H1 (cell line): ENCODE results near the gene ZBTB44. TPM values are rescaled to one million over a fixed set of nuclear protein-coding genes. Genes with fewer than 3 reads are reported as not detected.

Experiments
- CTCF ChIA-PET: fragments of 300-600 bp; sonication (Branson Sonifier 250); formaldehyde crosslinking; loops from one replicate; lab custom pipeline; 2021; ENCODE audit not compliant: partially characterized antibody; lab: Charles Lee
- POLR2A ChIA-PET: fragments of 300-600 bp; sonication (Branson Sonifier 250); formaldehyde crosslinking; loops from one replicate; lab custom pipeline; 2021; ENCODE audit warnings: inconsistent platforms; ENCODE audit not compliant: partially characterized antibody; lab: Charles Lee
- DNase-seq, 2 experiments: peaks; one replicate each; pipeline versions ENCODE4 v3.0.0 to v3.0.0-alpha.2; 2010 to 2022; ENCODE audit warnings: low spot score in 2 of 2, low read depth in 1 of 2, mixed read lengths in 1 of 2
- FAIRE-seq: peaks from 2 replicates; lab custom pipeline; 2011; peaks lifted over from hg19 to GRCh38; lab: Jason Lieb, UNC
- H2AFZ ChIP-seq: 2 replicates; pipeline ENCODE4 v1.8.1; 2012; ENCODE audit warnings: low read length, inconsistent platforms
- H2AK5ac ChIP-seq: 2 replicates; pipeline ENCODE4 v1.6.1; 2013; ENCODE audit warnings: low read depth, low read length
- H2BK120ac ChIP-seq: replicated peaks from 2 replicates; pipeline ENCODE3; 2013; ENCODE audit warnings: low read depth, low read length, inconsistent platforms
- H2BK12ac ChIP-seq: 2 replicates; pipeline ENCODE4 v1.6.1; 2013; ENCODE audit warnings: low read depth, low read length
- H2BK15ac ChIP-seq: 2 replicates; pipeline ENCODE4 v1.6.1; 2013; ENCODE audit warnings: low read length
- H2BK20ac ChIP-seq: 2 replicates; pipeline ENCODE4 v1.6.1; 2013; ENCODE audit warnings: low read length
- H2BK5ac ChIP-seq: 2 replicates; pipeline ENCODE4 v1.6.1; 2013; ENCODE audit warnings: low read depth, low read length
- H3K14ac ChIP-seq: 2 replicates; pipeline ENCODE4 v1.6.1; 2013; ENCODE audit warnings: inconsistent platforms; ENCODE audit not compliant: insufficient read length
- H3K18ac ChIP-seq: 2 replicates; pipeline ENCODE4 v1.6.1; 2013; ENCODE audit warnings: low read length; ENCODE audit errors: extremely low read depth
- H3K23ac ChIP-seq: 2 replicates; pipeline ENCODE4 v1.6.1; 2013; ENCODE audit warnings: inconsistent platforms; ENCODE audit not compliant: insufficient read length
- H3K23me2 ChIP-seq: 2 replicates; pipeline ENCODE4 v1.6.1; 2013; ENCODE audit warnings: low read depth, low read length
- H3K27ac ChIP-seq: 2 replicates; pipeline ENCODE4 v1.6.1; 2011; ENCODE audit warnings: low read depth, low read length, inconsistent platforms
- H3K27me3 ChIP-seq, 4 experiments: replicated peaks in 1 of 4; 1 replicate in 1 of 4; 2 replicates in 3 of 4; pipeline versions ENCODE4 v1.6.1 to v1.8.1; 2011 to 2013; ENCODE audit warnings: low read length in 3 of 4, mild to moderate bottlenecking in 3 of 4, inconsistent platforms in 2 of 4, mixed read lengths in 2 of 4, moderate library complexity in 1 of 4; ENCODE audit not compliant: control insufficient read depth in 3 of 4, insufficient read depth in 3 of 4; ENCODE audit errors: extremely low read depth in 1 of 4
- H3K36me3 ChIP-seq, 4 experiments: 2 replicates each; pipeline versions ENCODE4 v1.6.1 to v1.8.1; 2011 to 2013; ENCODE audit warnings: mild to moderate bottlenecking in 4 of 4, low read length in 3 of 4, moderate library complexity in 2 of 4, control low read depth in 1 of 4, inconsistent platforms in 1 of 4; ENCODE audit not compliant: insufficient read depth in 4 of 4, control insufficient read depth in 2 of 4
- H3K4ac ChIP-seq: replicated peaks from 2 replicates; pipeline ENCODE3; 2013; ENCODE audit warnings: low read length, low read depth, mixed read lengths, inconsistent platforms; ENCODE audit not compliant: insufficient read length
- H3K4me1 ChIP-seq, 4 experiments: replicated peaks in 1 of 4; 1 replicate in 1 of 4; 2 replicates in 3 of 4; pipeline versions ENCODE4 v1.6.1 to v1.8.1; 2011 to 2013; ENCODE audit warnings: low read length in 3 of 4, inconsistent platforms in 2 of 4, mixed read lengths in 1 of 4; ENCODE audit not compliant: insufficient read depth in 4 of 4, control insufficient read depth in 3 of 4
- H3K4me2 ChIP-seq, 2 experiments: 2 replicates each; pipeline versions ENCODE4 v1.6.1 to v1.8.1; 2011 to 2013; ENCODE audit warnings: low read depth in 2 of 2, low read length in 2 of 2, control low read depth in 1 of 2, inconsistent platforms in 1 of 2, mild to moderate bottlenecking in 1 of 2; ENCODE audit not compliant: insufficient read depth in 1 of 2
- H3K4me3 ChIP-seq, 4 experiments: fragments of 200-600, 300-600 bp in 1 of 4; sonication (generic), shearing (Covaris generic), sonication (Bioruptor Twin) in 1 of 4; 2 replicates each; pipeline versions ENCODE4 v1.5.1 to v1.8.1; 2011 to 2016; ENCODE audit warnings: low read length in 4 of 4, low read depth in 3 of 4, control low read depth in 2 of 4, inconsistent platforms in 2 of 4, mild to moderate bottlenecking in 2 of 4, mixed read lengths in 1 of 4, moderate library complexity in 1 of 4; ENCODE audit not compliant: insufficient read depth in 2 of 4; ENCODE audit errors: extremely low read depth in 1 of 4
- H3K56ac ChIP-seq: replicated peaks from 2 replicates; pipeline ENCODE3; 2013; ENCODE audit warnings: low read depth, mild to moderate bottlenecking, mixed read lengths, low read length, inconsistent platforms; ENCODE audit not compliant: insufficient read length
- H3K79me1 ChIP-seq: 2 replicates; pipeline ENCODE4 v1.6.1; 2013; ENCODE audit warnings: low read depth, low read length, control low read depth
- H3K79me2 ChIP-seq, 2 experiments: 2 replicates each; pipeline versions ENCODE4 v1.6.1 to v1.8.1; 2012 to 2013; ENCODE audit warnings: low read length in 2 of 2, mild to moderate bottlenecking in 2 of 2, inconsistent platforms in 1 of 2; ENCODE audit not compliant: insufficient read depth in 2 of 2, control insufficient read depth in 1 of 2
- H3K9ac ChIP-seq, 4 experiments: replicated peaks in 1 of 4; 1 replicate in 1 of 4; 2 replicates in 3 of 4; pipeline versions ENCODE4 v1.6.1 to v1.8.1; 2011 to 2013; ENCODE audit warnings: low read depth in 3 of 4, low read length in 3 of 4, control low read depth in 2 of 4, mild to moderate bottlenecking in 2 of 4, moderate library complexity in 2 of 4, inconsistent platforms in 1 of 4; ENCODE audit errors: extremely low read depth in 1 of 4
- H3K9me3 ChIP-seq, 2 experiments: 2 replicates each; pipeline versions ENCODE4 v1.6.1 to v1.8.1; 2012 to 2013; ENCODE audit warnings: mild to moderate bottlenecking in 2 of 2, moderate library complexity in 2 of 2, control low read depth in 1 of 2, inconsistent platforms in 1 of 2, low read depth in 1 of 2, low read length in 1 of 2, mixed read lengths in 1 of 2; ENCODE audit not compliant: insufficient read depth in 2 of 2
- H4K20me1 ChIP-seq, 2 experiments: replicated peaks in 1 of 2; 2 replicates each; pipeline versions ENCODE3 to v1.8.1; 2011 to 2013; ENCODE audit warnings: inconsistent platforms in 2 of 2, low read length in 2 of 2, mild to moderate bottlenecking in 1 of 2; ENCODE audit not compliant: insufficient read depth in 2 of 2, control insufficient read depth in 1 of 2
- H4K5ac ChIP-seq: 2 replicates; pipeline ENCODE4 v1.6.1; 2013; ENCODE audit warnings: low read length, low read depth, mixed read lengths, inconsistent platforms; ENCODE audit not compliant: insufficient read length
- H4K8ac ChIP-seq: 2 replicates; pipeline ENCODE4 v1.8.0; 2013; ENCODE audit warnings: mild to moderate bottlenecking, moderate library complexity, low read length, inconsistent platforms; ENCODE audit not compliant: insufficient read depth; ENCODE audit errors: extremely low read depth
- H4K91ac ChIP-seq: replicated peaks from 2 replicates; pipeline ENCODE3; 2013; ENCODE audit warnings: low read length, mixed read lengths, inconsistent platforms; ENCODE audit not compliant: insufficient read length
- ASH2L ChIP-seq: fragments of 200-600, 300-600 bp; sonication (generic); IDR thresholded peaks from one replicate; pipeline ENCODE4 v1.7.1; 2017; ENCODE audit warnings: low read length
- ATF2 ChIP-seq: IDR thresholded peaks from 2 replicates; pipeline ENCODE4 v1.6.1; 2012; ENCODE audit warnings: low read length, inconsistent platforms
- CHD1 ChIP-seq: IDR thresholded peaks from 2 replicates; pipeline ENCODE4 v1.6.1; 2012; ENCODE audit warnings: low read depth, low read length, improper control_type of control experiment
- CREB1 ChIP-seq: IDR thresholded peaks from 2 replicates; pipeline ENCODE4 v1.6.1; 2012; ENCODE audit warnings: inconsistent platforms
- EP300 ChIP-seq, 2 experiments: IDR thresholded peaks; 1 replicate in 1 of 2; 2 replicates in 1 of 2; pipeline ENCODE4 v1.6.1; 2011 to 2012; ENCODE audit warnings: low read depth in 2 of 2, low read length in 2 of 2, mild to moderate bottlenecking in 2 of 2, borderline replicate concordance in 1 of 2, inconsistent platforms in 1 of 2, moderate library complexity in 1 of 2
- JUN ChIP-seq: IDR thresholded peaks from 2 replicates; pipeline ENCODE4 v1.6.1; 2011; ENCODE audit warnings: low read depth, mild to moderate bottlenecking, improper control_type of control experiment, low read length
- NANOG ChIP-seq: IDR thresholded peaks from 2 replicates; pipeline ENCODE4 v1.6.1; 2011; ENCODE audit warnings: low read length, low read depth, mild to moderate bottlenecking, inconsistent platforms; ENCODE audit not compliant: insufficient read depth, poor library complexity, severe bottlenecking
- SP2 ChIP-seq: IDR thresholded peaks from 2 replicates; pipeline ENCODE4 v1.6.1; 2012; ENCODE audit warnings: mild to moderate bottlenecking, low read length, inconsistent platforms
- SP4 ChIP-seq: IDR thresholded peaks from 2 replicates; pipeline ENCODE4 v1.6.1; 2012; ENCODE audit warnings: low read length, inconsistent platforms
- YY1 ChIP-seq: IDR thresholded peaks from 2 replicates; pipeline ENCODE4 v1.6.1; 2011; ENCODE audit warnings: low read depth, mild to moderate bottlenecking, low read length
- WGBS, 2 experiments: shearing (Covaris generic) in 1 of 2; methylation state at CpG; one replicate each; pipeline versions ENCODE4 v1.1.6 to v1.1.7; 2013 to 2015; ENCODE audit warnings: low lambda C conversion rate in 2 of 2, mixed read lengths in 2 of 2, inconsistent platforms in 1 of 2, low coverage in 1 of 2, missing lambda C conversion rate in 1 of 2; ENCODE audit not compliant: insufficient replicate concordance in 2 of 2, insufficient coverage in 1 of 2, insufficient read length in 1 of 2; ENCODE audit errors: extremely low coverage in 1 of 2, missing lambda C conversion rate in 1 of 2; 5-methylcytosine and 5-hydroxymethylcytosine counted together
- polyA plus RNA-seq, 7 experiments: library from polyadenylated mRNA; depleted of rRNA in 3 of 7; stranded (reverse) in 5 of 7; unstranded in 2 of 7; fragments of >200 nt in 5 of 7; fragments of 200-250 nt in 2 of 7; gene quantifications; 1 replicate in 5 of 7; 2 replicates in 1 of 7; 4 replicates in 1 of 7; pipeline versions ENCODE4 v1.2.1 to v1.2.3, GENCODE V29; 2011 to 2013; ENCODE audit warnings: missing spikeins in 2 of 7, mixed read lengths in 2 of 7
- total RNA-seq: library from RNA; stranded (reverse); fragmentation: NEBNext Ultra II Directional; extraction: Animal tissue kit (Norgen Biotek cat#: 25700); gene quantifications from 2 replicates; pipeline ENCODE4 v1.2.1, GENCODE V29; 2021

The ZBTB44 gene
- total and polyA plus RNA-seq, 2 of the 8 experiments (the other 6 are each of a cell fraction or from before 2014, with no cell fraction given), result 37.2 to 158 TPM

GRCh38 chr11:130344841-130345240, 30.1 kb upstream of the ZBTB44 start:
- Histone ChIP-seq H4K5ac (no peak overlapping the region), H3K56ac (no peak overlapping the region), H3K23ac (no peak overlapping the region), H2BK5ac (no peak overlapping the region), H2BK12ac (no peak overlapping the region), H2BK15ac (no peak overlapping the region), H3K4me3 (no peak overlapping the region), H3K4me2 (no peak overlapping the region), H2BK20ac (no peak overlapping the region), H3K18ac (no peak overlapping the region), H2AK5ac (no peak overlapping the region), H3K23me2 (no peaks in the 10 kb centered on the region), H3K9ac (no peak overlapping the region), H3K9me3 (no peaks in the 10 kb centered on the region), H4K20me1 (no peaks in the 10 kb centered on the region), H2AFZ (no peak overlapping the region), H3K79me2 (no peaks in the 10 kb centered on the region), H3K36me3 (no peaks in the 10 kb centered on the region), H3K27ac (no peak overlapping the region), H3K14ac (no peak overlapping the region), H3K27me3 (no peaks in the 10 kb centered on the region), H4K91ac (no peak overlapping the region), H2BK120ac (no peak overlapping the region), H3K4ac (no peak overlapping the region), H4K8ac (no peak overlapping the region), H3K4me1 (no peaks in the 10 kb centered on the region), H3K79me1 (no peaks in the 10 kb centered on the region)
- WGBS, 2 experiments, result 93% methylated on average over 1 of the region's 1 CpG; no CpG with 5 or more reads in 1 of the 2 experiments
- TF ChIP-seq EP300 (IDR thresholded peaks at IDR 0.05; ENCODE audit: borderline replicate concordance in 1 of 2, low read depth in 2 of 2, low read length in 2 of 2) (no peak), ASH2L (no peak), CREB1 (no peak), YY1 (no peak), CHD1 (no peak), NANOG (no peak), ATF2 (no peak), SP2 (no peak), JUN (no peak), SP4 (no peak)
- no peak for FAIRE-seq
- ChIA-PET CTCF (interaction anchor here (1.2 kb wide), 1 partner anchor 90 kb away, joined by 3 read pairs; no protein-coding TSS in a partner anchor), POLR2A (no interaction called here)
- DNase-seq, result no peak
